ENCODE data around the gene LRP2.

Gene LRP2

DNA sequence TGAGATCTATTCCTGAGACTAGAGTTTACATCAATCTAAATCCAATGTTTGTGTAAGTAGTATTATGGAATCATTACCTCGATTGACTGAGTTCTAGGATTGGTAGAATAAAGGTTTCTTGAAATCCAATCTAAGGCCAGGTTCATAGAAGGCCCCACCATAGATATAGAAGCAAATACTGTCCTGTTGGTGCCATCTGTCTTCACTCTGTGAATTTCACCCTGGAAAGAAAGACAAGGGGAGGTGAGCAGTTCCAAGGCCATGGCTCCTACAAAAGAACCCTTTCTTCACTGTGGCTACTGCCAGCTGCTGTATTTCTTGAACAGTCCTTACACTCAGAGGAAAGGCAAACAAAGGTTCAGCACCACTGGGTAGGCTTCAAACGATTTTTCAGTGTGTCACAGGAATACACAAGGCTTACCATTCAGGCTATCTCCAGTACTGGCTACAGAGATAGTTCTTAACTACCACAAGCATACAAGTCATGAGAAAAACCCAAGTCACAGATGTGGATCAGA, 137.0 kb downstream of the LRP2 start:
- Histone ChIP-seq H3K4me1 (ENCODE audit: control insufficient read depth, insufficient read depth, low read depth, low read length) (no peaks in the 10 kb centered on the region), H4K8ac (ENCODE audit: low read length) (no peak overlapping the region), H4K91ac (ENCODE audit: low read length) (no peak overlapping the region), H3K4ac (ENCODE audit: low read depth in 1 of 2, low read length in 2 of 2) (no peak overlapping the region), H3K4me2 (ENCODE audit: low read length, poor library complexity, severe bottlenecking) (no peak overlapping the region), H3K27me3 (ENCODE audit: control insufficient read depth in 1 of 2, insufficient read depth in 1 of 2, low read length in 2 of 2) (no peaks in the 10 kb centered on the region), H3K9ac (ENCODE audit: low read length) (no peak overlapping the region), H2BK15ac (ENCODE audit: low read depth, poor library complexity, severe bottlenecking) (no peak overlapping the region), H3K9me3 (ENCODE audit: control insufficient read depth, low read length) (no peaks in the 10 kb centered on the region), H3K4me3 (ENCODE audit: insufficient read depth in 1 of 2, low read depth in 1 of 2, low read length in 2 of 2) (no peak overlapping the region), H2BK120ac (ENCODE audit: low read depth, low read length) (no peak overlapping the region), H2BK5ac (ENCODE audit: low read depth, low read length, poor library complexity, severe bottlenecking) (no peak overlapping the region), H3K14ac (ENCODE audit: low read length in 2 of 2) (no peak overlapping the region), H2AFZ (ENCODE audit: low read depth, low read length) (no peak overlapping the region), H2BK12ac (ENCODE audit: low read length in 2 of 2) (no peak overlapping the region), H3K36me3 (ENCODE audit: control insufficient read depth in 1 of 2, insufficient read depth in 2 of 2, low read depth in 1 of 2, low read length in 2 of 2) (no peaks in the 10 kb centered on the region), H2AK5ac (ENCODE audit: low read length, severe bottlenecking) (no peak overlapping the region), H3K79me1 (replicated peaks; ENCODE audit: low read length, poor library complexity, severe bottlenecking) (no peaks in the 10 kb centered on the region), H3K18ac (ENCODE audit: low read depth in 1 of 2, low read length in 2 of 2) (no peak overlapping the region), H3K23ac (ENCODE audit: low read length in 2 of 2) (no peak overlapping the region), H3K27ac (ENCODE audit: low read length, poor library complexity, severe bottlenecking) (no peak overlapping the region)
- no peak for DNase-seq
- WGBS, result 51% methylated on average over 2 of the region's 2 CpGs

DNA sequence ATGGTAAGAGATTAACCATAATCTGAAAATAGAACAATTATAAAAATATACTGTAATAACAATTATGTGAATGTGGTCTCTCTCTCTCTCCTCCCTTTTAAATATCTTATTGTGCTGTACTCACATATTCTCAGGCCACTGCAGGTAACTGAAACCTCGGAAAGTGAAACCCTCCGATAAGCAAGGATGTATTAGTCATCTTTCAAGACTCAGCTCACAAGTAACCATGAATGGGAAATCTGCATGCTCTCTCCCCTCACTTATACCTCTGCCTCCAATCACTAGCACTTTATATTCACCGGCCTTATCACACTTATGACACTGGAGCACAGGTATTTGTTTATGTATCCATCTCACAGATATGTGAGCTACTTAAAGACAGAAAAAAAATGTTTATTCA, 139.7 kb downstream of the LRP2 start:
- Histone ChIP-seq H2BK15ac (ENCODE audit: low read depth, poor library complexity, severe bottlenecking) (no peak overlapping the region), H3K36me3 (ENCODE audit: control insufficient read depth in 1 of 2, insufficient read depth in 2 of 2, low read depth in 1 of 2, low read length in 2 of 2) (no peaks in the 10 kb centered on the region), H4K91ac (ENCODE audit: low read length) (no peak overlapping the region), H3K14ac (ENCODE audit: low read length in 2 of 2) (no peak overlapping the region), H2AK5ac (ENCODE audit: low read length, severe bottlenecking) (no peak overlapping the region), H2AFZ (ENCODE audit: low read depth, low read length) (no peak overlapping the region), H2BK12ac (ENCODE audit: low read length in 2 of 2) (no peak overlapping the region), H3K9ac (ENCODE audit: low read length) (no peak overlapping the region), H2BK120ac (ENCODE audit: low read depth, low read length) (no peak overlapping the region), H3K9me3 (ENCODE audit: control insufficient read depth, low read length) (no peaks in the 10 kb centered on the region), H3K4ac (ENCODE audit: low read depth in 1 of 2, low read length in 2 of 2) (no peak overlapping the region), H3K4me3 (ENCODE audit: insufficient read depth in 1 of 2, low read depth in 1 of 2, low read length in 2 of 2) (no peak overlapping the region), H3K4me1 (ENCODE audit: control insufficient read depth, insufficient read depth, low read depth, low read length) (no peaks in the 10 kb centered on the region), H3K27me3 (ENCODE audit: control insufficient read depth in 1 of 2, insufficient read depth in 1 of 2, low read length in 2 of 2) (no peaks in the 10 kb centered on the region), H4K8ac (ENCODE audit: low read length) (no peak overlapping the region), H3K27ac (ENCODE audit: low read length, poor library complexity, severe bottlenecking) (no peak overlapping the region), H3K18ac (ENCODE audit: low read depth in 1 of 2, low read length in 2 of 2) (no peak overlapping the region), H2BK5ac (ENCODE audit: low read depth, low read length, poor library complexity, severe bottlenecking) (no peak overlapping the region), H3K23ac (ENCODE audit: low read length in 2 of 2) (no peak overlapping the region), H3K4me2 (ENCODE audit: low read length, poor library complexity, severe bottlenecking) (no peak overlapping the region), H3K79me1 (replicated peaks; ENCODE audit: low read length, poor library complexity, severe bottlenecking) (no peaks in the 10 kb centered on the region)
- DNase-seq, result no peak
- WGBS, result 71% methylated on average over 3 of the region's 3 CpGs

DNA sequence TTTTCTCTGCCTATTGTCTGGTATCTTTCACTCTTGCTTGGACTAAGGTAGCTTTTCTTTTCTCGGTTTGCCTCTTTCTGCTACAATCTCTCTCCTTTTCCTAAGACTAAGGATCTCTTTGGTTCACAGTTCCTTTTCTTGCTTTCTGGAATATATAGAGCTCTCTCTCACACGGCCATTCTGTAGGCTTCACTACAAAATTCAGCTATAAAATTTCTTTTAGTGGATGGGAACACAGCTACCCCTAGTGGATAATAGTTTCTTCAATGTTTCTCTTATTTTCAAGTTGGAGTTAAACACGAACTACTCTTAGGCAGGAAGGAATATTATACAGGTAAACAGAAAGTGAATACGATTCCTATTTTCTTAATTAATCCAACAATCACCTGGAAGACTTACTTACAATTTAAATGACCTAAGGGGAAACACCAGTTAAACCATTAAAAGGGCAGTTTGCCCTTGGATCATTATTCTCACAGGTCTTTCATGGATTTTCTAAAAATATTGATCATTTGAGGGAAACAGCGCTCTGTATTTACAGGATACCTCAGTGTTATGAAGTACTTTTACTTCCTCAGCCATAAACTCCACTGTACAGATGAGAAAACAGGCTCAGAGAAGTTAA, 140.5 kb downstream of the LRP2 start:
- DNase-seq, result peak; percentile 19
- no peak overlapping the region for H3K18ac ChIP-seq (ENCODE audit: low read depth in 1 of 2, low read length in 2 of 2)
- no peak overlapping the region for H3K23ac ChIP-seq (ENCODE audit: low read length in 2 of 2)
- no peaks in the 10 kb centered on the region for H3K4me1 ChIP-seq (ENCODE audit: control insufficient read depth, insufficient read depth, low read depth, low read length)
- no peak overlapping the region for H3K9ac ChIP-seq (ENCODE audit: low read length)
- H2BK120ac ChIP-seq (ENCODE audit: low read depth, low read length), result no peak overlapping the region
- H3K79me1 ChIP-seq (replicated peaks; ENCODE audit: low read length, poor library complexity, severe bottlenecking), result no peaks in the 10 kb centered on the region
- H3K14ac ChIP-seq (ENCODE audit: low read length in 2 of 2), result no peak overlapping the region
- no peak overlapping the region for H3K4me3 ChIP-seq (ENCODE audit: insufficient read depth in 1 of 2, low read depth in 1 of 2, low read length in 2 of 2)
- no peak overlapping the region for H4K91ac ChIP-seq (ENCODE audit: low read length)
- no peaks in the 10 kb centered on the region for H3K9me3 ChIP-seq (ENCODE audit: control insufficient read depth, low read length)
- H3K27me3 ChIP-seq (ENCODE audit: control insufficient read depth in 1 of 2, insufficient read depth in 1 of 2, low read length in 2 of 2), result no peaks in the 10 kb centered on the region
- no peak overlapping the region for H3K4me2 ChIP-seq (ENCODE audit: low read length, poor library complexity, severe bottlenecking)
- H3K4ac ChIP-seq (ENCODE audit: low read depth in 1 of 2, low read length in 2 of 2), result no peak overlapping the region
- H3K27ac ChIP-seq (ENCODE audit: low read length, poor library complexity, severe bottlenecking), result no peak overlapping the region
- no peak overlapping the region for H2BK12ac ChIP-seq (ENCODE audit: low read length in 2 of 2)
- H2BK5ac ChIP-seq (ENCODE audit: low read depth, low read length, poor library complexity, severe bottlenecking), result no peak overlapping the region
- H3K36me3 ChIP-seq (ENCODE audit: control insufficient read depth in 1 of 2, insufficient read depth in 2 of 2, low read depth in 1 of 2, low read length in 2 of 2), result no peaks in the 10 kb centered on the region
- no peak overlapping the region for H2AFZ ChIP-seq (ENCODE audit: low read depth, low read length)
- H2BK15ac ChIP-seq (ENCODE audit: low read depth, poor library complexity, severe bottlenecking), result no peak overlapping the region
- 77% methylated on average over 1 of the region's 5 CpGs for WGBS
- H4K8ac ChIP-seq (ENCODE audit: low read length), result no peak overlapping the region
- H2AK5ac ChIP-seq (ENCODE audit: low read length, severe bottlenecking), result no peak overlapping the region

DNA sequence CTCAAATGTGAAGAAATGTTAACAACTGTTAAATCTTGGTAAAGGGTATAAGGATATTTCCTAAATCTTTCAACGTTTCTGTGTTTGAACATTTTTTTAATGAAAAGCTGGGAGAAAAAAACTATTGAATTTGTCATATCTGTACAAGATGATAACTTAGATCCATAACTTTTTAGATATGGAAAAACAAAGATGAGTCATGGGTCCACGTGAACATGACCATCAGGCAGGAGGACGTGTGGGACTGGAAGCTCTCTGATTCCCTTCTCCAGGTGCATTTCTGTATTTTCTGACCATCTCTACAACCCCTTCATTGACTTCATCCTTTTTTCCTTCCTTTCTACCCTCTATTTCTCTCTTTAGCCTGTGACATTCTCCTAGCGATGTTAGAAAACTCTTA, 151.4 kb downstream of the LRP2 start:
- no peak overlapping the region for H2BK15ac ChIP-seq (ENCODE audit: low read depth, poor library complexity, severe bottlenecking)
- no peak overlapping the region for H2BK120ac ChIP-seq (ENCODE audit: low read depth, low read length)
- H3K79me1 ChIP-seq (replicated peaks; ENCODE audit: low read length, poor library complexity, severe bottlenecking), result no peaks in the 10 kb centered on the region
- no peak overlapping the region for H3K4me3 ChIP-seq (ENCODE audit: insufficient read depth in 1 of 2, low read depth in 1 of 2, low read length in 2 of 2)
- no peaks in the 10 kb centered on the region for H3K36me3 ChIP-seq (ENCODE audit: control insufficient read depth in 1 of 2, insufficient read depth in 2 of 2, low read depth in 1 of 2, low read length in 2 of 2)
- H2BK5ac ChIP-seq (ENCODE audit: low read depth, low read length, poor library complexity, severe bottlenecking), result no peak overlapping the region
- H3K14ac ChIP-seq (ENCODE audit: low read length in 2 of 2), result no peak overlapping the region
- no peak overlapping the region for H2BK12ac ChIP-seq (ENCODE audit: low read length in 2 of 2)
- H3K4me1 ChIP-seq (ENCODE audit: control insufficient read depth, insufficient read depth, low read depth, low read length), result no peaks in the 10 kb centered on the region
- H2AFZ ChIP-seq (ENCODE audit: low read depth, low read length), result no peak overlapping the region
- whole genome bisulfite sequencing, result 95% methylated on average over 3 of the region's 4 CpGs
- H3K27ac ChIP-seq (ENCODE audit: low read length, poor library complexity, severe bottlenecking), result no peak overlapping the region
- H2AK5ac ChIP-seq (ENCODE audit: low read length, severe bottlenecking), result no peak overlapping the region
- H3K27me3 ChIP-seq (ENCODE audit: control insufficient read depth in 1 of 2, insufficient read depth in 1 of 2, low read length in 2 of 2), result no peaks in the 10 kb centered on the region
- no peaks in the 10 kb centered on the region for H3K9me3 ChIP-seq (ENCODE audit: control insufficient read depth, low read length)
- H3K4ac ChIP-seq (ENCODE audit: low read depth in 1 of 2, low read length in 2 of 2), result no peak overlapping the region
- no peak overlapping the region for H3K4me2 ChIP-seq (ENCODE audit: low read length, poor library complexity, severe bottlenecking)
- no peak for DNase-seq
- no peak overlapping the region for H3K18ac ChIP-seq (ENCODE audit: low read depth in 1 of 2, low read length in 2 of 2)
- no peak overlapping the region for H4K8ac ChIP-seq (ENCODE audit: low read length)
- no peak overlapping the region for H4K91ac ChIP-seq (ENCODE audit: low read length)
- H3K9ac ChIP-seq (ENCODE audit: low read length), result no peak overlapping the region
- no peak overlapping the region for H3K23ac ChIP-seq (ENCODE audit: low read length in 2 of 2)
